NCI-H2227 (cell line): Measurements from ENCODE around the gene RAD9A.
"Not testable (repeated sequence)": the region's sequence is repeated elsewhere in the genome, so short reads cannot be mapped to it uniquely, and the experiment has no call there.

Source experiments
- DNase-seq: peaks from one replicate; lab custom pipeline; 2025; ENCODE audit not compliant: unreplicated experiment; lab: John Stamatoyannopoulos, UW

The RAD9A gene

GRCh38 chr11:67422891-67423290, 31.1 kb downstream of the RAD9A start:
- DNase-seq = no peak

- DNase-seq = no peak
These were observed 31.7 kb downstream of the RAD9A start for GRCh38 chr11:67423466-67423865.

- DNase-seq = no peak
These were observed 32.3 kb downstream of the RAD9A start for GRCh38 chr11:67423891-67424613.

GRCh38 chr11:67427364-67427859, 35.6 kb downstream of the RAD9A start:
- not testable (repeated sequence) for DNase-seq

GRCh38 chr11:67428052-67429001, 36.5 kb downstream of the RAD9A start, which contains the start of gene RPS6KB2:
Gene RPS6KB2, plus strand, starts transcription at chr11:67428494. Its CDS starts 52 bp downstream, at chr11:67428546.
- peak; percentile 99 for DNase-seq

- no peak for DNase-seq
These were observed 37.4 kb downstream of the RAD9A start for GRCh38 chr11:67429038-67429668.

- DNase-seq = no peak
These were observed 37.9 kb downstream of the RAD9A start for GRCh38 chr11:67429722-67430121.

GRCh38 chr11:67431346-67432249, 39.8 kb downstream of the RAD9A start:
- DNase-seq = no peak

- no peak for DNase-seq
These were observed 41.0 kb downstream of the RAD9A start for GRCh38 chr11:67432655-67433349.

GRCh38 chr11:67433536-67434394, 42.0 kb downstream of the RAD9A start:
- DNase-seq = no peak

GRCh38 chr11:67434395-67434881, 42.7 kb downstream of the RAD9A start:
- no peak for DNase-seq

- no peak for DNase-seq
These were observed 43.4 kb downstream of the RAD9A start for GRCh38 chr11:67435031-67435726.

GRCh38 chr11:67435727-67436458, 44.1 kb downstream of the RAD9A start:
- no peak for DNase-seq

GRCh38 chr11:67436459-67437081, 44.8 kb downstream of the RAD9A start:
- no peak for DNase-seq

- no peak for DNase-seq
These were observed 45.5 kb downstream of the RAD9A start, which contains the start of gene PTPRCAP for GRCh38 chr11:67437082-67437808. Gene PTPRCAP, minus strand, starts transcription at chr11:67437682. Its CDS starts 63 bp downstream, at chr11:67437619.

GRCh38 chr11:67437809-67438157, 46.0 kb downstream of the RAD9A start:
- DNase-seq = no peak
